Measurements from ENCODE around the gene AFAP1.

Gene AFAP1

GRCh38 chr4:7880683-7881082 is 59.0 kb downstream of the AFAP1 start:
- TF ChIP-seq, protein P1, sequence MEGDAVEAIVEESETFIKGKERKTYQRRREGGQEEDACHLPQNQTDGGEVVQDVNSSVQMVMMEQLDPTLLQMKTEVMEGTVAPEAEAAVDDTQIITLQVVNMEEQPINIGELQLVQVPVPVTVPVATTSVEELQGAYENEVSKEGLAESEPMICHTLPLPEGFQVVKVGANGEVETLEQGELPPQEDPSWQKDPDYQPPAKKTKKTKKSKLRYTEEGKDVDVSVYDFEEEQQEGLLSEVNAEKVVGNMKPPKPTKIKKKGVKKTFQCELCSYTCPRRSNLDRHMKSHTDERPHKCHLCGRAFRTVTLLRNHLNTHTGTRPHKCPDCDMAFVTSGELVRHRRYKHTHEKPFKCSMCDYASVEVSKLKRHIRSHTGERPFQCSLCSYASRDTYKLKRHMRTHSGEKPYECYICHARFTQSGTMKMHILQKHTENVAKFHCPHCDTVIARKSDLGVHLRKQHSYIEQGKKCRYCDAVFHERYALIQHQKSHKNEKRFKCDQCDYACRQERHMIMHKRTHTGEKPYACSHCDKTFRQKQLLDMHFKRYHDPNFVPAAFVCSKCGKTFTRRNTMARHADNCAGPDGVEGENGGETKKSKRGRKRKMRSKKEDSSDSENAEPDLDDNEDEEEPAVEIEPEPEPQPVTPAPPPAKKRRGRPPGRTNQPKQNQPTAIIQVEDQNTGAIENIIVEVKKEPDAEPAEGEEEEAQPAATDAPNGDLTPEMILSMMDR (IDR thresholded peaks at IDR 0.05; ENCODE audit: borderline replicate concordance, control extremely low read depth, extremely low read depth, insufficient read depth, missing control alignments): no peak
- in situ Hi-C loops (cut with MboI; ENCODE audit: low sequenced_read_pairs, unreplicated experiment): no loop called here
- DNase-seq (ENCODE audit: low spot score): no peak

GRCh38 chr4:7879127-7879526 is 60.5 kb downstream of the AFAP1 start:
- no peak for DNase-seq (ENCODE audit: low spot score)
- in situ Hi-C loops (cut with MboI; ENCODE audit: low sequenced_read_pairs, unreplicated experiment): no loop called here
- TF ChIP-seq, protein P1 (IDR thresholded peaks at IDR 0.05; ENCODE audit: borderline replicate concordance, control extremely low read depth, extremely low read depth, insufficient read depth, missing control alignments): no peak

- TF ChIP-seq, protein P1 (IDR thresholded peaks at IDR 0.05; ENCODE audit: borderline replicate concordance, control extremely low read depth, extremely low read depth, insufficient read depth, missing control alignments): no peak
- DNase-seq (ENCODE audit: low spot score): no peak
- in situ Hi-C loops (cut with MboI; ENCODE audit: low sequenced_read_pairs, unreplicated experiment): no loop called here
Measured at GRCh38 chr4:7878323-7878722, 61.3 kb downstream of the AFAP1 start.

GRCh38 chr4:7877176-7877575 is 62.5 kb downstream of the AFAP1 start:
- TF ChIP-seq, protein P1 (IDR thresholded peaks at IDR 0.05; ENCODE audit: borderline replicate concordance, control extremely low read depth, extremely low read depth, insufficient read depth, missing control alignments): no peak
- no peak for DNase-seq (ENCODE audit: low spot score)
- in situ Hi-C loops (cut with MboI; ENCODE audit: low sequenced_read_pairs, unreplicated experiment): no loop called here

DNA sequence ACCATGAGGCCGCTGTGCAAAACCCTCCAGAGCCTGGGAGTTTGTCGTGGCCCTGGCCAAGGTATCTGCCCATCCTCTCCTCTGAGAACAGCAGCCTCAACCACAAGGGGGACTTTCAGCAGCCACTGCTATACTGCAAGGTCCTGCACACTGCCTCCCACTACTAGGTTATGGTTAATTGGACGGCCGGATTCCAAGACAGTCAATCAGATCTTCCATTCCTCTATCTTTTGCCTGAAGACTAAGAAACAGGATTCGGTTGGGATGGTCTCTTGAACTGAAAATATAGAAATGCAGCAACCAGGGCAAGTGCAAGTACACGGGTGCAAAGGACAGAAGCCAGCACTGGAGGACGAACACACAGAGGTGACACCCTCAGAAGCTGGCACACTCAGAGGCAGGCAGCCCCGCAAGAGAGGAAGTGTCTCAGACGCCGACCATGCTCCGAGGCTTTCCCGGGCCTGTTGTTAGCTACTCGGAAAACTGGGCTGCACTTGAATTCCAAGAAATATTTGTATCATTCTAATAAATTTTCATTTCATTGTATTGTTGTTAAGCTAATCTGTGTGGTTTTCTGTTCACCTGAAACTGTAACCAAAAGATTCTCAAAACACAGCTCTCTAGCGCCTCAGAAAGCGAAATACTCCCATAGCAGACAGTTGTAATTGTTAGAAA is 63.3 kb downstream of the AFAP1 start:
- in situ Hi-C loops (cut with MboI; ENCODE audit: low sequenced_read_pairs, unreplicated experiment): no loop called here
- TF ChIP-seq, protein P1 (IDR thresholded peaks at IDR 0.05; ENCODE audit: borderline replicate concordance, control extremely low read depth, extremely low read depth, insufficient read depth, missing control alignments): no peak
- no peak for DNase-seq (ENCODE audit: low spot score)

- in situ Hi-C loops (cut with MboI; ENCODE audit: low sequenced_read_pairs, unreplicated experiment): no loop called here
- no peak for DNase-seq (ENCODE audit: low spot score)
- TF ChIP-seq, protein P1 (IDR thresholded peaks at IDR 0.05; ENCODE audit: borderline replicate concordance, control extremely low read depth, extremely low read depth, insufficient read depth, missing control alignments): no peak
Measured at GRCh38 chr4:7874838-7875237, 64.8 kb downstream of the AFAP1 start.
